Measurements from ENCODE around the gene ZNF775. TPM values are rescaled to one million over a fixed set of nuclear protein-coding genes. Genes with fewer than 3 reads are reported as not detected.

The ZNF775 gene
- total RNA-seq, 2 experiments from 2014 or later = 4.2 to 4.4 TPM

DNA sequence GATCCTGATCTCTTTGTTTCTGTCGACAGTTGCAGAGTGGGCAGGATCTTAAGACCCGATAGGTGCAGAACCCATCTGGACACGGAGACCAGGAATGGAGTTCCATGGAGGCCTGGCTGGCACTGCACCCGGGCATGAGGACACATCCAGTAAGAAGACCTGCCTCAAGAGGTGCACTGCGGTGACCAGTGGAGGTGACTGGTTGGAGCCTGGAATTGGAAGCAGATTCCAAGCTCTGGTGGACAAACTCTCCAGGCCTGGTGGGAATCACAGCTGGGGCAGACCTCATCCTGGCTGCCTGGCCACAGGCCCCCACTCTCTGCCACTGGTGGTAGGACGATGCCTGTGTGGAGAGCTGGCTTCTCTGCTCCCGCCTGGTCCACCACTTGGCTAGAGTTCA is 31.0 kb downstream of the ZNF775 start:
- CTCF ChIA-PET = interaction anchor here (0.9 to 1.6 kb wide), 3 partner anchors 11 to 40 kb away, joined by 3 to 4 read pairs (median 3); no protein-coding TSS in a partner anchor
- H3K36me3 Mint-ChIP-seq (ENCODE audit: low read depth) = peaks cover 35% of the 10 kb centered on the region
- POLR2A ChIA-PET = no interaction called here
- no peaks in the 10 kb centered on the region for H3K9me3 Mint-ChIP-seq
- DNase-seq = no peak
- H3K27ac Mint-ChIP-seq = no peak overlapping the region
- H3K4me3 Mint-ChIP-seq = no peak overlapping the region
- no peaks in the 10 kb centered on the region for H3K27me3 Mint-ChIP-seq
- peaks cover 21% of the 10 kb centered on the region for H3K4me1 Mint-ChIP-seq

DNA sequence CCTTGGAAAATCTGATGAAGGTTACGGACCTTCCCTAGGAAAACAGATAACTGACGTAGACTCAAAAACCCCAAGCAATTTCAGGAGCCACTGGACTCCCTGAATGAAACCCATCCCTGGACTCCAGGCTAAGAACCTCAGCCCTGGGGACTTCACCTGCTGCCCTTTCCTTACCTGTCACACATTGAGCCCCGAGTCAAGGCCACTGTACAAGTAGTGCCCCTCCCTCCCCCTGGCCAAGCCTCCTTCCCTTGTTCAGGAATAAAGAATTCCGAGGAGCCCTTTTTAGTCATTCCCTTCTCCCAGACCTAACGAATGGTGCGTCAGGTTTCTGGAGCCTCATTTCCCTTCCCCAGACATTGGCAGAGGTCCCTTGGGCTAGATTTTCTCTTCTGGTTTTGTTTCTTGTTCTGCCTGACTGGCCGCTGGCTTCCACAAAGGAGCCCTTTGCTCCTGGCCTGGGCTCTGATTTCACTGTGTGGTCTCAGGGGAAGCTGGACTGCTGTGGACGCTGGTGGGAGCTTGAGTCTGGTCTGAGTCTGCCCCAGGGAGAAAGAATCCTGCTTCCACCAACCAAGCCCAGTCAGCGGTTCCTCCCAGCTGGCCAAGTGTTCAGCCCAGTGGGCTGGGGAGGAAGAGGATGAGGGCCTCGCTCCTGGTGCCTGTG is 31.7 kb downstream of the ZNF775 start:
- Mint-ChIP-seq H3K27me3 (no peaks in the 10 kb centered on the region), H3K27ac (peak overlapping the region; percentile 58), H3K4me3 (no peak overlapping the region), H3K36me3 (ENCODE audit: low read depth) (peaks cover 32% of the 10 kb centered on the region), H3K9me3 (no peaks in the 10 kb centered on the region), H3K4me1 (peaks cover 18% of the 10 kb centered on the region)
- ChIA-PET POLR2A (no interaction called here), CTCF (interaction anchor here (1.0 to 1.6 kb wide), 3 partner anchors 11 to 50 kb away, joined by 3 to 4 read pairs (median 3); no protein-coding TSS in a partner anchor)
- no peak for DNase-seq

DNA sequence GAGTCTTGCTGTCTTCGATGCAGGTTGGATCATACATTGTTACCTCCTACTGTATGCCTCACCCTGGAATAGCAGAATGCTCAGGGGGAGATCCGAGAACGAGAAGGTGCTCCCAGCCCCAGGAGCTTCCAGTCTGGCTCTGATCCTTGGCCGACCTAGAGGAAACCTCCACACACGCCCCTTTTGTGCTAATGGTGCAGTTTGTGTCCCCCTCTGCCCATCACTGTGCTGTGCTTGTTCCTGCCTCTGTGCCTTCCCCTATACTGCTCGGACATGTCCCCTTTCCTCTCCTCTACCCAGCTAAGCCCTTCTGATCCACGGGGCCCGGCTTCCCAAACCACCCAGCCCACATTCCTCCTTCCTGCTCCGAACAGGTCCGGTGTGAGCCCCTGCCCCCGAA is 32.5 kb downstream of the ZNF775 start:
- Mint-ChIP-seq H3K36me3 (ENCODE audit: low read depth) (peaks cover 32% of the 10 kb centered on the region), H3K4me3 (no peak overlapping the region), H3K27me3 (no peaks in the 10 kb centered on the region), H3K27ac (no peak overlapping the region), H3K9me3 (no peaks in the 10 kb centered on the region), H3K4me1 (peaks cover 11% of the 10 kb centered on the region)
- ChIA-PET CTCF (interaction anchor here (0.5 to 1.0 kb wide), 2 partner anchors 51 to 576 kb away, joined by 3 to 4 read pairs; no protein-coding TSS in a partner anchor), POLR2A (interaction anchor here (0.6 kb wide), 1 partner anchor 22 kb away, joined by 3 read pairs; no protein-coding TSS in a partner anchor)
- DNase-seq = no peak

DNA sequence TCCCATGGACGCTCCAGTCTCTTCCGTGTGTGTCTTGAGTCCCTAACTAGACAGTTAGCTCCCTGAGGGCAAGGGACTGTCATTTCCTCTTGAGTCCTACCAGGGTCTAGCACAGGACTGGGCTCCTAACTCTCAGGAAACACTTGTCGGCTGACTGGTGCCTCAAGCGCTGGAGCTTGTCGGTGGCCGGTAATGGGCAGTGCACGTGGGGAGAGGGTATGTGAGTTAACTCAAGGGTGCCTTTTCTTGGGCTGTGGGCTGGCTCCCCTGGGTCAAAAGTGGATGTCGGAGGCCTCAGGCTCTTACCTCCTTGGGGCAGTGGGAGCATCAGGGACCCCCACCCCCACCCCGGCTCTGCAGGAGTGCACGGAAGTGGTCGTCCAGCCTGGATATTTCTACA is 32.9 kb downstream of the ZNF775 start:
- Mint-ChIP-seq H3K27me3 (no peaks in the 10 kb centered on the region), H3K9me3 (no peaks in the 10 kb centered on the region), H3K4me3 (no peak overlapping the region), H3K27ac (no peak overlapping the region), H3K4me1 (peaks cover 9% of the 10 kb centered on the region), H3K36me3 (ENCODE audit: low read depth) (peaks cover 31% of the 10 kb centered on the region)
- DNase-seq = no peak
- ChIA-PET POLR2A (interaction anchor here (0.6 kb wide), 1 partner anchor 21 kb away, joined by 3 read pairs; no protein-coding TSS in a partner anchor), CTCF (interaction anchor here (0.6 kb wide), 2 partner anchors 83 to 96 kb away, joined by 3 read pairs; no protein-coding TSS in a partner anchor)

DNA sequence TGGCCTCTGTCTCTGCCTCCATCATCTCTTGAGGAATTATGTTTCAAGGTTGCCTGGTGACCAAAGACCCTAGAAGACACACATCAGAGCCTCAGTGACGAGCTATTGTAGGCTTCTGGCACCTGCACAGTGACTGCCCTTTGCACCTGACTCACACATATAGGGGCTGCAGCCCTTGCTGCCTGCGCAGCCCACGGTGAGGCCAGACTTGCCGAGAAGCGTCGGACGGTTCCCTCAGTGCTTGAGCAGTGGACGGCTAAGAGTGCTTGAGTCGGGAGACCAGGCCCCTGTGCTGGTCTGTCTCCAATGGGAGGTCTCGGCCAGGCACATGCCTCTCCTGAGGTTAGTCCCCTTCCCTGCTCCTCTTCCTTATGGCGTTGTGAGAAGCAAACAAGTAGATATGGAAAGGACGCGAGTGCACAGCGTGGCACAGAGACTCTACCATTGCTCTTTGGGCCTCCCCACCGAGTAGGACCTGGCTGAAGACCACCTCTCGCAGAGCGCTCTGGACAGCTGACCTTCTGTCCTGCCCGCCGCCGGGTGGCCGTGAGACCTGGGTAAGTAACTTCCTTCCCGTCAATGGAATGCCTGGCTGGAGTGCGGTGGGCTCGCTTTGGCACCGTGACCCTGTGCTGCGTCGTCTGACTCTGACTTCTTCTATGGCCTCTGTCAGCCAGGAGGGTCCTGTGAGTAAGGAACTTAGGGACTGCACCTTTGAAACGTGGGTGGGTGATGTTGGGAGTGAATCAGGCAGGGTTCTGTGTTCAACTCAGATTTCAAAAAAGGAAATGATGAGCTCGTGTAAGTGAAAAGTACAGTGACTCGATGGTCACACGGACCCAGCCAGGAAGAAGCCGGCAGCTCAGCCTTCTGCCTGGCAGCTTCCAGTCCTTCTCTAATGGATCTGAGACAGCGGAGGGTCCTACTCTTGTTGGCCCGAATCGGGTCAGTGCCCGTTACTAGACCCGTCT is 33.7 kb downstream of the ZNF775 start:
- Mint-ChIP-seq H3K4me1 (peaks cover 6% of the 10 kb centered on the region), H3K27me3 (no peaks in the 10 kb centered on the region), H3K27ac (no peak overlapping the region), H3K9me3 (no peaks in the 10 kb centered on the region), H3K36me3 (ENCODE audit: low read depth) (peaks cover 28% of the 10 kb centered on the region), H3K4me3 (no peak overlapping the region)
- ChIA-PET POLR2A (interaction anchor here (0.6 kb wide), 2 partner anchors 21 to 816 kb away, joined by 3 read pairs; no protein-coding TSS in a partner anchor), CTCF (interaction anchor here (0.6 to 0.9 kb wide), 3 partner anchors 59 to 97 kb away, joined by 3 read pairs; no protein-coding TSS in a partner anchor)
- DNase-seq = no peak

DNA sequence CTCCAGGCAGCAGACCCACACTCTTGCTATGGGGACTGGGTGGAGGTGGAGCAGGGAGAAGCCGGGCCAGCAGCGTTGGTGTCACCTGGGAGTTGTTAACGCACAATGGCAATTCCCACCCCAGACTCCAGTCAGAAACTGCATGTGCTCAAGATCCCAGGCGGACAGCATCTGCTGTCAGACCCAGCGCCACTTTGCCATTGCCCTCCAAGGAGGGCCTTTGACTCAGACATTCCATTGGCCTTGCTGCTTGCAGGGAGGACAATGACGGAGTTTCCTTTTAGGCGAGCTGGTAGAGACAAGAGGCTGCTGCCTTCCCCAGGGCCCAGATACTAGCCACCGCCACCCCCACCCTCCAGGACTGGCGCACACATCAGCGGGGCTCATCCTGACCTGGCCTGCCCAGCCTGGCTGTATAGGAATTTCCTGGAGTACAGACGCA is 34.5 kb downstream of the ZNF775 start:
- no peaks in the 10 kb centered on the region for H3K27me3 Mint-ChIP-seq
- no peak overlapping the region for H3K27ac Mint-ChIP-seq
- H3K36me3 Mint-ChIP-seq (ENCODE audit: low read depth) = peaks cover 24% of the 10 kb centered on the region
- no peak for DNase-seq
- no peaks in the 10 kb centered on the region for H3K9me3 Mint-ChIP-seq
- ChIA-PET POLR2A (interaction anchor here (0.6 kb wide), 1 partner anchor 815 kb away, joined by 3 read pairs; no protein-coding TSS in a partner anchor), CTCF (interaction anchor here (0.9 kb wide), 1 partner anchor 60 kb away, joined by 3 read pairs; no protein-coding TSS in a partner anchor)
- H3K4me3 Mint-ChIP-seq = no peak overlapping the region
- peaks cover 3% of the 10 kb centered on the region for H3K4me1 Mint-ChIP-seq

DNA sequence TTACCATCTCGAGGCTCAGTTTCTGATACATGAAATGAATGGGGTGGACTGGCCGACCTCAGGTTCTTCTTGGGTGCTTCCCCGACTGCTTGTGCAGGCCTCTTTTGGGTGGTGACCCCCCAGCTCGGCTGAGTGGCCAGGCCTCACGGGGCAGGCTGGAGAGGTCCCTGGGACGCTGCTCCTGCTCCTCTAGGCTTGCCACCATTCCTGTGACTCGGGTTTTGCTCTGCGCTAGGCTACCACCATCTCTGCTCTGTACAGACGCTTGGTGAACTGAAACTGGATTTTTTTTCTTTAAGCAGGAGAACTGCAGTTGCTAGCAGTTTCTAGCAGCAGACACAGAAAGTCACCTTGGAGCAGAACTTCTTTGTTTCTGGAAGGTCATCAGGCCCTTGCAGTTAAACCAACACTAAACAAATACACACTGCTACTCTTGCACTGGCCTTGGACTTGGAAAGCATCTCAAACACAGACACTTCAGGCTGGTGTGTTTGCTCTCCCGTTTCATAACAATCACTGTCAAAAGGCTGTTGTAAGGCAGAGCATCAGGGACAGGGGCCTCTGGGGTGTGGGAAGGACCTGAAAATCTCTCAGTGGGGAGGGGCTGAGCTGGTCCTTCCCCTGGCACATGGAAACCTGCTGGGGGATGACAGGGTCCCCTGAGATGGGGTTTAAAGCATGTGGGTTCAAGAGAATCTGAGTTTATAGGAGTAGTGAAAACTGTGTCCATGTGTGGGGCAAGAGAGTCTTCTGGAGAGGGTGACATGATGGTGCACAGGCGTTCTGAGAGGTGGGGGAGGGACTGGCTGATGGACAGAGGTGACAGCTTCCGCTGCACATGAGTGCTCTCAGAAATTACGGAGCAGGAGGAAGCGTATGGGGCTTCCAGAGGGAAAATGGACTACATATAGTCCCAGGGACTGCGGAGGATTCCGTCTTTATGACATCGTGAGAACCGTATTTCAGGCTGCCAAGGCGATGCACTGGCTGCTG is 36.3 kb downstream of the ZNF775 start:
- H3K27me3 Mint-ChIP-seq = no peaks in the 10 kb centered on the region
- no peaks in the 10 kb centered on the region for H3K9me3 Mint-ChIP-seq
- H3K36me3 Mint-ChIP-seq (ENCODE audit: low read depth) = peaks cover 13% of the 10 kb centered on the region
- POLR2A ChIA-PET = no interaction called here
- no peak overlapping the region for H3K4me3 Mint-ChIP-seq
- peaks cover 5% of the 10 kb centered on the region for H3K4me1 Mint-ChIP-seq
- CTCF ChIA-PET = interaction anchor here (1.1 kb wide), 1 partner anchor 10 kb away, joined by 3 read pairs; a partner anchor contains a TSS
- no peak for DNase-seq
- H3K27ac Mint-ChIP-seq = peak overlapping the region; percentile 4

DNA sequence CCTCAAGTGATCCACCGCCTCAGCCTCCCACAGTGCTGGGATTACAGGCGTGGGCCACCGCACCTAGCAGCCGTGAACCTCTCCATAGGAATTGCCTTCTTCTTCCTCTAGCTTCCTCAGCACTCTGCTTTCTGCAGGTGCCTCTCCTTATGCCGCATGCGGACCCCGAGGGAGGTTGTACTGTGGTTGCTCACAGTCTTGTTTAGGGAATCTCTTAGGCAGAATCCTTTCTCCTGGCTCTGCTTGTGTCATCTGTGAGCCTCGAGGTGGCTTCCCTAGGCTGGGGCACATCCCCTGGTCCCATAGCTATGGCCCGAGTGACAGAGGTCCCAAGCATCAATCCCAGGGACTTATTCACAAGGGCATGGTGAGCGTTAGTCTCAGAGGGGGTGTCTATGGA is 38.1 kb downstream of the ZNF775 start:
- no peak for DNase-seq
- H3K4me1 Mint-ChIP-seq = peaks cover 11% of the 10 kb centered on the region
- no peak overlapping the region for H3K4me3 Mint-ChIP-seq
- H3K36me3 Mint-ChIP-seq (ENCODE audit: low read depth) = peaks cover 3% of the 10 kb centered on the region
- no peak overlapping the region for H3K27ac Mint-ChIP-seq
- H3K27me3 Mint-ChIP-seq = no peaks in the 10 kb centered on the region
- H3K9me3 Mint-ChIP-seq = no peaks in the 10 kb centered on the region
- ChIA-PET CTCF (interaction anchor here (1.1 to 3.4 kb wide), 3 partner anchors 11 to 15 kb away, joined by 3 to 16 read pairs (median 5); a partner anchor contains a TSS), POLR2A (no interaction called here)

DNA sequence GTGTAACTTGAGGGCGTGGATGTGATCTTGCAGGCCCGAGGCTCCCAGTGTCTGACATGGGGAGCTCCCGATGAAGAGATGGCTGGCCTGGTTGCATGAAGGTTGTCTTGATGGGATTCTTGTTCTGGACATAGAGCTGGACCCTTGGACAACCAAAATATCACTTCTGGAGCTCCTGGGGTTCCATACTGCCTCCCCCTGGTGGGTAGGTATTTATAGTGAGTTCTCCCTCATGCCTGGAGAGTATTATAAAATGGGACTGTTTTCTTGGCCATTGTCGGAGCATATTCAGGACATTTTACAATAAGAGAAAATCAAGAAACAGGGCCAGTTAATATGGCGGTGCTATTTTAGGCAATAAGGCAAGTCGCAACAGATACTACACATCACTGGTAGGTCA is 38.7 kb downstream of the ZNF775 start:
- H3K4me3 Mint-ChIP-seq = no peak overlapping the region
- ChIA-PET POLR2A (no interaction called here), CTCF (interaction anchor here (0.5 to 3.4 kb wide), 4 partner anchors 11 to 112 kb away, joined by 3 to 16 read pairs (median 4); a partner anchor contains a TSS)
- no peaks in the 10 kb centered on the region for H3K9me3 Mint-ChIP-seq
- no peak for DNase-seq
- peaks cover 3% of the 10 kb centered on the region for H3K36me3 Mint-ChIP-seq (ENCODE audit: low read depth)
- H3K27me3 Mint-ChIP-seq = no peaks in the 10 kb centered on the region
- H3K27ac Mint-ChIP-seq = no peak overlapping the region
- peaks cover 11% of the 10 kb centered on the region for H3K4me1 Mint-ChIP-seq

DNA sequence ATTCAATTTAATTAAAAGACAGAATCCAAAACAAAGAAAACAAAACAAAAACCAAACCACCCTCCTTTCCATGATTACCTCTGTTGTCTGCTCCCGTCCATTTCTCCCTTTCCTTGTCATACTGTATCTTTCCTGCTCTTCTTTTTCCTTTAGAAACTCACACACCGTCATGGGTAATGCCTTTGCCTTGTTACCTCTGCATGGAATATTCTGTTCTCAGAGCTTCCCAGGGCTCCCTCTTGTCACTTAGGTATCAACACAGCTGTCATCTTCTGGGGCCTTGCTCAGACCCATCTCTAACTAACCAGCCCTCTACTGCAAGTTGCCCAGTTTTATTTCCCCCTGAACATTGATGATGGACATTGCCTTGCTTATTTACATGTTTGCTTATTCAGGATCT is 41.1 kb downstream of the ZNF775 start:
- CTCF ChIA-PET = interaction anchor here (3.4 kb wide), 1 partner anchor 14 kb away, joined by 16 read pairs; a partner anchor contains a TSS
- H3K27me3 Mint-ChIP-seq = no peaks in the 10 kb centered on the region
- H3K4me3 Mint-ChIP-seq = no peak overlapping the region
- POLR2A ChIA-PET = no interaction called here
- no peak overlapping the region for H3K27ac Mint-ChIP-seq
- DNase-seq = no peak
- no peaks in the 10 kb centered on the region for H3K36me3 Mint-ChIP-seq (ENCODE audit: low read depth)
- H3K9me3 Mint-ChIP-seq = no peaks in the 10 kb centered on the region
- H3K4me1 Mint-ChIP-seq = peaks cover 11% of the 10 kb centered on the region

DNA sequence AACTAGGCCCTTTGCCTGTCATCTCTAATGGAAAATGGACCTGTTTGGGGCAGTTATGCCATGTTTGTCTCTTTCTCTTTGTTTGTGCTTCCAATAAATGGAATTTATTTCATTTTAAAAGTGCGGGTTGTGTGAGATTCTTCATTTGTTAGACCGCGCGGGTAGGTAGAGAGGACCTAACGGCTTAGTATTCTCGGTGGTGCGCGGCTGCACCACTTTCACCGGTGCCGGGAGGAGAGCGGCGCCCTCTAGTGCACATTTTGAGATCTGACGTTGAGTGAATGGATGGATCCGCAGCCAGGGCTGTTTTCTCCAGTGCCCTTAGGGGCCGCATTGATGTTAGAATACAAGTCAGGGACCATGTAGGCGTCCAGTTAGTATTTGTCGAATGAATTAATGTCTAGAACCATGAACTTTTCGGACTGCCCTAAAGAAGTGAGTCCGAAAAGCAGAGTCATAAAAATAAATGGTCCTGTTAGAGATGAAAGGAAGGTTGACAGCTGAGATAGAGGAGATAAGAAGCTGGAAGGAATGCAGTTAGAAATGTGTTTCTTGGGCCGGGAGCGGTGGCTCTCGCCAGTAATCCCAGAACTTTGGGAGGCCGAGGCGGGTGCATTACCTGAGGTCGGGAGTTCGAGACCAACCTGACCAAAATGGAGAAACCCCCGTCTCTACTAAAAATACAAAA is 42.0 kb downstream of the ZNF775 start:
- Mint-ChIP-seq H3K4me1 (peaks cover 11% of the 10 kb centered on the region), H3K27ac (no peak overlapping the region), H3K4me3 (no peak overlapping the region), H3K9me3 (no peaks in the 10 kb centered on the region), H3K36me3 (ENCODE audit: low read depth) (no peaks in the 10 kb centered on the region), H3K27me3 (no peaks in the 10 kb centered on the region)
- POLR2A ChIA-PET = no interaction called here
- CTCF ChIA-PET = interaction anchor here (0.7 to 1.5 kb wide), 6 partner anchors 10 to 43 kb away, joined by 3 to 4 read pairs (median 3); no protein-coding TSS in a partner anchor
- peak; percentile 89 for DNase-seq

Measured in activated CD4-positive, alpha-beta T cell treated with anti-CD3 and anti-CD28 coated beads, Interleukin-2, amount 10 ng/mL, durations not matched to agents 7 days and 5 days (primary cell).